ENCODE data around the gene LSP1.

GRCh38 chr11:1846453-1846932 is 6.4 kb upstream of the LSP1 start:
- no peak for TF ChIP-seq POLR2A (IDR thresholded peaks at IDR 0.05)
- no peak for TF ChIP-seq CTCF (IDR thresholded peaks at IDR 0.05)

Data from adrenal gland (tissue), 5 donors.